Activated CD8-positive, alpha-beta T cell treated with anti-CD3 and anti-CD28 coated beads for 36 hours (primary cell): ENCODE measurements around the gene RSPH9. TPM values are rescaled to one million over a fixed set of nuclear protein-coding genes. Genes with fewer than 3 reads are reported as not detected.

Experiments
- ATAC-seq: fragments of 200-7000 bp; cut with Tn5 transposase; one replicate; pipeline ENCODE4 v1.10.0; 2021; ENCODE audit warnings: mild to moderate bottlenecking, moderate library complexity
- CTCF ChIA-PET: fragments of 350-600 bp; sonication (Branson Sonifier 250); formaldehyde crosslinking; loops from one replicate; lab custom pipeline; 2021; ENCODE audit warnings: antibody characterized with exemption; lab: Charles Lee
- POLR2A ChIA-PET: fragments of 350-600 bp; sonication (Branson Sonifier 250); formaldehyde crosslinking; loops from one replicate; lab custom pipeline; 2021; ENCODE audit warnings: antibody characterized with exemption; lab: Charles Lee
- DNase-seq: peaks from one replicate; pipeline ENCODE4 v3.0.0-alpha.2; 2020
- H3K27ac Mint-ChIP-seq: one replicate; pipeline ENCODE4 v1.8.0; 2021; ENCODE audit warnings: mild to moderate bottlenecking, mixed read lengths
- H3K27me3 Mint-ChIP-seq: one replicate; pipeline ENCODE4 v1.8.0; 2021; ENCODE audit warnings: mixed read lengths
- H3K36me3 Mint-ChIP-seq: one replicate; pipeline ENCODE4 v1.8.0; 2021; ENCODE audit warnings: low read depth, mixed read lengths
- H3K4me1 Mint-ChIP-seq: one replicate; pipeline ENCODE4 v1.8.0; 2021; ENCODE audit warnings: low read depth, mixed read lengths
- H3K4me3 Mint-ChIP-seq: one replicate; pipeline ENCODE4 v1.8.0; 2021; ENCODE audit warnings: mild to moderate bottlenecking, moderate library complexity, mixed read lengths
- H3K9me3 Mint-ChIP-seq: one replicate; pipeline ENCODE4 v1.8.0; 2021; ENCODE audit warnings: mixed read lengths
- intact Hi-C: fragments of 100-400 bp; cut with micrococcal nuclease; formaldehyde crosslinking; loops from one replicate; pipeline ENCODE4 v1.10.0; 2022
- total RNA-seq, 2 experiments: library from RNA; stranded (reverse); gene quantifications; one replicate each; pipeline ENCODE4 v1.2.3, GENCODE V29; 2021
- TF ChIP-seq, protein P1 (sequence below): fragments of 200-600 bp; IDR thresholded peaks from one replicate; pipeline ENCODE4 v1.8.0; 2022; ENCODE audit warnings: antibody characterized with exemption, mild to moderate bottlenecking

Gene RSPH9
- total RNA-seq, 2 experiments from 2014 or later, result 0.11 TPM; not detected in 1

DNA sequence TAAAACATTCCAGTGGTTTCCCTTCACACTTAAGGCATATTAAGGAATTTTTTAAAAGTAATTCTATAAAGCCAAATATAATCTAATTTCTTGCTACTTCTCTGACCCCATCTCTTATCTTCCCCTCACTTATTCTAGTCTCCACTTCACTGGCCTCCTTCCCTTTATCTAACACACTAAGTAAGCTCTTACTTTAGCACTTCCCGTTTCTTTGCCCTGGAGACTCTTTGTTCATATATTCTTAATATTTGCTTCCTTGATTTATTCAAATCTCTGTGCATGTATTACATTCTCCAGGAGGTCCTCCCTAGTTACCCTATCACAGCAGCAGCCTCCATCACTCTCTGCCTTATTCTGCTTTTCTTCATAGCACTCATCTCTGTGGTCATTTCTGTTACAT is 36.0 kb upstream of the RSPH9 start:
- CTCF ChIA-PET, result interaction anchor here (0.7 to 3.0 kb wide), 30 partner anchors 7 to 470 kb away, joined by 3 to 33 read pairs (median 6); partner anchors contain the start of genes GTPBP2, MAD2L1BP, POLH and POLR1C
- Mint-ChIP-seq H3K4me1 (peaks cover 2% of the 10 kb centered on the region), H3K27ac (no peak overlapping the region), H3K9me3 (no peaks in the 10 kb centered on the region), H3K36me3 (peaks cover 34% of the 10 kb centered on the region), H3K4me3 (no peak overlapping the region), H3K27me3 (no peaks in the 10 kb centered on the region)
- intact Hi-C loops, result no loop called here
- DNase-seq (no peak), ATAC-seq (no peak)
- POLR2A ChIA-PET, result interaction anchor here (0.8 to 1.2 kb wide), 3 partner anchors 11 to 33 kb away, joined by 3 to 4 read pairs (median 3); partner anchors contain the start of genes POLH and XPO5
- TF ChIP-seq, protein P1, sequence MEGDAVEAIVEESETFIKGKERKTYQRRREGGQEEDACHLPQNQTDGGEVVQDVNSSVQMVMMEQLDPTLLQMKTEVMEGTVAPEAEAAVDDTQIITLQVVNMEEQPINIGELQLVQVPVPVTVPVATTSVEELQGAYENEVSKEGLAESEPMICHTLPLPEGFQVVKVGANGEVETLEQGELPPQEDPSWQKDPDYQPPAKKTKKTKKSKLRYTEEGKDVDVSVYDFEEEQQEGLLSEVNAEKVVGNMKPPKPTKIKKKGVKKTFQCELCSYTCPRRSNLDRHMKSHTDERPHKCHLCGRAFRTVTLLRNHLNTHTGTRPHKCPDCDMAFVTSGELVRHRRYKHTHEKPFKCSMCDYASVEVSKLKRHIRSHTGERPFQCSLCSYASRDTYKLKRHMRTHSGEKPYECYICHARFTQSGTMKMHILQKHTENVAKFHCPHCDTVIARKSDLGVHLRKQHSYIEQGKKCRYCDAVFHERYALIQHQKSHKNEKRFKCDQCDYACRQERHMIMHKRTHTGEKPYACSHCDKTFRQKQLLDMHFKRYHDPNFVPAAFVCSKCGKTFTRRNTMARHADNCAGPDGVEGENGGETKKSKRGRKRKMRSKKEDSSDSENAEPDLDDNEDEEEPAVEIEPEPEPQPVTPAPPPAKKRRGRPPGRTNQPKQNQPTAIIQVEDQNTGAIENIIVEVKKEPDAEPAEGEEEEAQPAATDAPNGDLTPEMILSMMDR, result no peak

DNA sequence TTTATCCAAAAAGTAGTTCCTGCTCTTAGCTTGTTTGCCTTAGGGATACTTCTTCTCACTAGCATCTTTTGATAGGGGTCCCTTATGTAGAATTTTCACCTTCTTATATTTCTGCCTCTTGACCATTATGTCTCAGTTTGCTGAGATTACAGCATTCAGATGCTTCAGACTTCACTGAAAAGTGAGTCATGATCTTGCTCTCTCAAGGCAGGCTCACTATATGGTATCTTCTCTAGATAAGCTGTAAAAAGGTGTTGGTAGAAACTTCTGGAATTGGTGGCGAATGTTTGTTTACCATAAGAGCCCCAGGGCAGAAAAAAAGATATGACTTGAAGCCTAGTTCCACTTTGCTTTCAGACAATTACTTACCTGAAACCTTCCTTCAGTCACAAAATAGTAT is 35.4 kb upstream of the RSPH9 start:
- no peak for ATAC-seq
- TF ChIP-seq, protein P1, result no peak
- Mint-ChIP-seq H3K36me3 (peaks cover 34% of the 10 kb centered on the region), H3K27ac (no peak overlapping the region), H3K27me3 (no peaks in the 10 kb centered on the region), H3K4me1 (peaks cover 2% of the 10 kb centered on the region), H3K4me3 (no peak overlapping the region), H3K9me3 (no peaks in the 10 kb centered on the region)
- intact Hi-C loops, result no loop called here
- CTCF ChIA-PET, result interaction anchor here (0.8 to 3.0 kb wide), 19 partner anchors 10 to 469 kb away, joined by 3 to 33 read pairs (median 9); partner anchors contain the start of genes GTPBP2, POLH, POLR1C and XPO5
- POLR2A ChIA-PET, result interaction anchor here (0.8 kb wide), 2 partner anchors 18 to 34 kb away, joined by 3 to 4 read pairs; no protein-coding TSS in a partner anchor
- DNase-seq, result no peak

DNA sequence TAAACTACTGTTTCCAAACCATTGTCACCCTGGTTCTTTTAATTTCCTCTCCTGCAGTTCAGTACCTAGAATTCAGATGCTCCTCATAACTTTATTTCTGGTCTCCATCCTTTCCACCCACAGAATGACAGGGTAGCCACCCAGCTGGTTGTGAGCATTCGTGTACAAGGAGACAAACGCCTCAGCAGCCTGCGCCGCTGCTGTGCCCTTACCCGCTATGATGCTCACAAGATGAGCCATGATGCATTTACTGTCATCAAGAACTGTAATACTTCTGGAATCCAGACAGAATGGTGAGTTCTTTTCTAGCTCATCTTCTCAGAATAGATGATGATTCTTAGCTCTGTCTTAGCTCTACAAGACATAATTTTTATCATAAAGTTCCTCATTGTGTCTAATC is 34.4 kb upstream of the RSPH9 start:
- Mint-ChIP-seq H3K4me3 (no peak overlapping the region), H3K9me3 (no peaks in the 10 kb centered on the region), H3K36me3 (peaks cover 35% of the 10 kb centered on the region), H3K4me1 (peaks cover 2% of the 10 kb centered on the region), H3K27ac (no peak overlapping the region), H3K27me3 (no peaks in the 10 kb centered on the region)
- ATAC-seq (no peak), DNase-seq (no peak)
- intact Hi-C loops, result no loop called here
- ChIA-PET CTCF (interaction anchor here (0.8 to 1.8 kb wide), 2 partner anchors 104 to 468 kb away, joined by 3 to 4 read pairs; no protein-coding TSS in a partner anchor), POLR2A (interaction anchor here (0.6 to 1.3 kb wide), 5 partner anchors 9 to 64 kb away, joined by 3 to 4 read pairs (median 3); partner anchors contain the start of gene MAD2L1BP)
- TF ChIP-seq, protein P1, result no peak

DNA sequence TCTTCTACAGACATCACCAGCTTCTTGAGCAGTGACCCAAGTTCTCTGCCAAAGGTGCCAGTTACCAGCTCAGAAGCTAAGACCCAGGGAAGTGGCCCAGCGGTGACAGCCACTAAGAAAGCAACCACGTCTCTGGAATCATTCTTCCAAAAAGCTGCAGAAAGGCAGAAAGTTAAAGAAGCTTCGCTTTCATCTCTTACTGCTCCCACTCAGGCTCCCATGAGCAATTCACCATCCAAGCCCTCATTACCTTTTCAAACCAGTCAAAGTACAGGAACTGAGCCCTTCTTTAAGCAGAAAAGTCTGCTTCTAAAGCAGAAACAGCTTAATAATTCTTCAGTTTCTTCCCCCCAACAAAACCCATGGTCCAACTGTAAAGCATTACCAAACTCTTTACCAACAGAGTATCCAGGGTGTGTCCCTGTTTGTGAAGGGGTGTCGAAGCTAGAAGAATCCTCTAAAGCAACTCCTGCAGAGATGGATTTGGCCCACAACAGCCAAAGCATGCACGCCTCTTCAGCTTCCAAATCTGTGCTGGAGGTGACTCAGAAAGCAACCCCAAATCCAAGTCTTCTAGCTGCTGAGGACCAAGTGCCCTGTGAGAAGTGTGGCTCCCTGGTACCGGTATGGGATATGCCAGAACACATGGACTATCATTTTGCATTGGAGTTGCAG is 31.0 kb upstream of the RSPH9 start:
- H3K4me1 Mint-ChIP-seq, result no peaks in the 10 kb centered on the region
- intact Hi-C loops, result no loop called here
- peaks cover 20% of the 10 kb centered on the region for H3K36me3 Mint-ChIP-seq
- CTCF ChIA-PET, result interaction anchor here (1.1 kb wide), 1 partner anchor 16 kb away, joined by 4 read pairs; no protein-coding TSS in a partner anchor
- H3K27me3 Mint-ChIP-seq, result no peaks in the 10 kb centered on the region
- ATAC-seq, result no peak
- H3K27ac Mint-ChIP-seq, result no peak overlapping the region
- H3K9me3 Mint-ChIP-seq, result no peaks in the 10 kb centered on the region
- TF ChIP-seq, protein P1, result no peak
- DNase-seq, result no peak
- H3K4me3 Mint-ChIP-seq, result no peak overlapping the region
- POLR2A ChIA-PET, result interaction anchor here (0.9 to 1.4 kb wide), 4 partner anchors 11 to 65 kb away, joined by 3 to 5 read pairs (median 4); partner anchors contain the start of genes GTPBP2 and MAD2L1BP

DNA sequence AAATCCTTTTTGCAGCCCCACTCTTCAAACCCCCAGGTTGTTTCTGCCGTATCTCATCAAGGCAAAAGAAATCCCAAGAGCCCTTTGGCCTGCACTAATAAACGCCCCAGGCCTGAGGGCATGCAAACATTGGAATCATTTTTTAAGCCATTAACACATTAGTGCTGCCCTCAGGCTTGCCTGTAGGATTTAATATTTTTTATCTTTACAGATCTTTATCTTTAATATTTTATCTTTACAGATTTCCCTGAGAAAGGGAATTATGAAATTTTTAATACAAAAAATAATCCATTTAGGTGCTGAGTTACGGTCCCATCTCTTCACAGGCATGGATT is 30.5 kb upstream of the RSPH9 start:
- TF ChIP-seq, protein P1, result no peak
- intact Hi-C loops, result no loop called here
- H3K36me3 Mint-ChIP-seq, result peaks cover 19% of the 10 kb centered on the region
- no peaks in the 10 kb centered on the region for H3K27me3 Mint-ChIP-seq
- H3K4me3 Mint-ChIP-seq, result no peak overlapping the region
- H3K4me1 Mint-ChIP-seq, result no peaks in the 10 kb centered on the region
- H3K9me3 Mint-ChIP-seq, result no peaks in the 10 kb centered on the region
- ATAC-seq (no peak), DNase-seq (no peak)
- ChIA-PET POLR2A (interaction anchor here (1.1 kb wide), 1 partner anchor 11 kb away, joined by 5 read pairs; no protein-coding TSS in a partner anchor), CTCF (no interaction called here)
- no peak overlapping the region for H3K27ac Mint-ChIP-seq
